ENCODE data around the gene SLC25A44. TPM values are rescaled to one million over a fixed set of nuclear protein-coding genes. Genes with fewer than 3 reads are reported as not detected.
A peak's percentile ranks its signal among the peaks of the same experiment; 100 is the strongest.

Gene SLC25A44
- total RNA-seq, 1 donor from 2014 or later = 5.8 TPM

DNA sequence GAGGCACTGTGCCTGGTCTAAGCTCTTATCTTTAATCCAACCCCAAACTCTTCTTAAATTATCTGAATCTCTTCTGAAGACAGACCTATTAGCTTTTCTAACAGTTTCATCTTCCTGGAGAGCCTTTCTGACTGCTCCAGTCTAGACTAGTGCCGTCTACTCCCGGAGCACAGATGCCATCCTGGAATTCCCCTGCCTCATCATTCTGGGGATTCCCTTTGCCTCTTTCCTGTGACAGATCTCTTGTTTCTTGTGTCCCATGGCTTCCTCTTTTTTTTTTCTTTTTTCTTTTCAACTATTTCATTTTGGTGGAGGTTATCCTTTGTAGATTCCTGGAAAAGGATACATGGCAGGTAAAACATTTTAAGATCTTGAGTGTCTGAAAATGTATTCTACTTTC is 28.8 kb upstream of the SLC25A44 start:
- FAIRE-seq (no peak), DNase-seq (ENCODE audit: low read depth) (no peak)
- Histone ChIP-seq H3K27me3 (ENCODE audit: control insufficient read depth, insufficient read depth, low read length) (no peaks in the 10 kb centered on the region), H3K36me3 (ENCODE audit: control insufficient read depth, insufficient read depth, low read length) (peaks cover 6% of the 10 kb centered on the region), H3K4me3 (ENCODE audit: low read depth, low read length) (no peak overlapping the region)
- TF ChIP-seq, protein P1, sequence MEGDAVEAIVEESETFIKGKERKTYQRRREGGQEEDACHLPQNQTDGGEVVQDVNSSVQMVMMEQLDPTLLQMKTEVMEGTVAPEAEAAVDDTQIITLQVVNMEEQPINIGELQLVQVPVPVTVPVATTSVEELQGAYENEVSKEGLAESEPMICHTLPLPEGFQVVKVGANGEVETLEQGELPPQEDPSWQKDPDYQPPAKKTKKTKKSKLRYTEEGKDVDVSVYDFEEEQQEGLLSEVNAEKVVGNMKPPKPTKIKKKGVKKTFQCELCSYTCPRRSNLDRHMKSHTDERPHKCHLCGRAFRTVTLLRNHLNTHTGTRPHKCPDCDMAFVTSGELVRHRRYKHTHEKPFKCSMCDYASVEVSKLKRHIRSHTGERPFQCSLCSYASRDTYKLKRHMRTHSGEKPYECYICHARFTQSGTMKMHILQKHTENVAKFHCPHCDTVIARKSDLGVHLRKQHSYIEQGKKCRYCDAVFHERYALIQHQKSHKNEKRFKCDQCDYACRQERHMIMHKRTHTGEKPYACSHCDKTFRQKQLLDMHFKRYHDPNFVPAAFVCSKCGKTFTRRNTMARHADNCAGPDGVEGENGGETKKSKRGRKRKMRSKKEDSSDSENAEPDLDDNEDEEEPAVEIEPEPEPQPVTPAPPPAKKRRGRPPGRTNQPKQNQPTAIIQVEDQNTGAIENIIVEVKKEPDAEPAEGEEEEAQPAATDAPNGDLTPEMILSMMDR (IDR thresholded peaks at IDR 0.05; ENCODE audit: insufficient read depth, low read length, severe bottlenecking) = no peak

DNA sequence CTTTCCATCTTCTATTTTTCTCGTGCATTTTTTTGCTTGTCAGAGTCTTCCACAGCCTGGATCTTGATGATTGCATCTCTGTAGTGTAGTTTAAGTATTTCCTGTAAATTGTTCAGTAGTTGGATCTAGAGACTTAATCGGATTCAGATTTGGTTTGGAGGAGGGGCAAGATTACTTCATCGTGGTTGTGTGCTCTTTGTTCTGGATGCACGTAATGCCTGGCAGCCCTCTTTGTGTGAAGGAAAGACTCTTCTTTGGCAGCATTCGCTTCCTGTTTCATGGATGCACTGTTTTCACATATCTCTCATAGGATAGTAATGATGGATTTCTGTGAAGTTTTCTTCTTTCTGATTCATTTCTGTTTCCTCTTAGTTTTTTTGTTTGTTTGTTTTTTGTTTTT is 26.4 kb upstream of the SLC25A44 start:
- DNase-seq (ENCODE audit: low read depth) = no peak
- Histone ChIP-seq H3K36me3 (ENCODE audit: control insufficient read depth, insufficient read depth, low read length) (peaks cover 8% of the 10 kb centered on the region), H3K27me3 (ENCODE audit: control insufficient read depth, insufficient read depth, low read length) (no peaks in the 10 kb centered on the region), H3K4me3 (ENCODE audit: low read depth, low read length) (no peak overlapping the region)
- FAIRE-seq = no peak
- TF ChIP-seq, protein P1 (IDR thresholded peaks at IDR 0.05; ENCODE audit: insufficient read depth, low read length, severe bottlenecking) = no peak

DNA sequence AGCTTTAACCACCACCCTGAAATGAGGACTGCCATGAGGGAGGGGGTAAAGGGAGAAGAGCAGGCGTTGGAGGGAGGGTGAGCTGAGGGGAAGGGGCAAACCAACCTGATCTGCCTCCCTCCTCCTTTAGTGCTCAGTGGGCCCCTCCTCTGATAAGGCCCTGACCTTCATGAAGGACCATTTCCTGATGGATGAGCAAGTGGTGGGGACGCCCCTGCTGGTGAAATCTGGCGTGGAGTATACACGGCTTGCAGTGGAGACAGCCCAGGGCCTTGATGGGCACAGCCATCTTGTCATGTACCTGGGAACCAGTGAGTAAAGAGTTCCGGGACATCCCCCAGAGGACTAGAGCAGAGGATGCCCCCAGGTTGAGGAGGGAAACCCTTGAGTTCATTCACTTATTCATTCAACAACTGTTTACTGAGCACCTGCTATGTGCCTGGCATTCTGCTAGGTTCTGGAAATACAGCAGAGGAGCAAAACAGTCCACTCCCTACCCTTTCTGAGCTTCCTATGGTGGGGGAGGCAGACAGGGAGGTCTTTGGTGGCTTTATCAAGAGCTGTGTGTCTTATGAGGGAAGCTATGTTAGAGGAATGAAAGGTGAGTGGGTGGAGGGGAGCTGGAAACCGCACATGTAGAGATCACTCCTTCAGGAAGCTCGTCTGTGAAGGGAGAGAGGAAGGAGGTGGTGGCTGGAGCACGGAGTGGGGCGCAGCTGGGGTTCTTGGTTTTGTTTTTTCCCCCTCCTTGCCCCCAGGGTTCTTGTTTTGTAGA is 21.0 kb upstream of the SLC25A44 start:
- TF ChIP-seq, protein P1 (IDR thresholded peaks at IDR 0.05; ENCODE audit: insufficient read depth, low read length, severe bottlenecking) = no peak
- Histone ChIP-seq H3K27me3 (ENCODE audit: control insufficient read depth, insufficient read depth, low read length) (no peaks in the 10 kb centered on the region), H3K36me3 (ENCODE audit: control insufficient read depth, insufficient read depth, low read length) (peaks cover 23% of the 10 kb centered on the region), H3K4me3 (ENCODE audit: low read depth, low read length) (no peak overlapping the region)
- no peak for DNase-seq (ENCODE audit: low read depth)
- FAIRE-seq = peak; percentile 18

- no peak overlapping the region for H3K4me3 ChIP-seq (ENCODE audit: low read depth, low read length)
- DNase-seq (ENCODE audit: low read depth) = no peak
- no peak for FAIRE-seq
- H3K36me3 ChIP-seq (ENCODE audit: control insufficient read depth, insufficient read depth, low read length) = peaks cover 17% of the 10 kb centered on the region
- TF ChIP-seq, protein P1 (IDR thresholded peaks at IDR 0.05; ENCODE audit: insufficient read depth, low read length, severe bottlenecking) = no peak
- H3K27me3 ChIP-seq (ENCODE audit: control insufficient read depth, insufficient read depth, low read length) = no peaks in the 10 kb centered on the region
Measured at GRCh38 chr1:156176610-156177210, 17.2 kb upstream of the SLC25A44 start.

- FAIRE-seq = no peak
- H3K36me3 ChIP-seq (ENCODE audit: control insufficient read depth, insufficient read depth, low read length) = peaks cover 12% of the 10 kb centered on the region
- no peaks in the 10 kb centered on the region for H3K27me3 ChIP-seq (ENCODE audit: control insufficient read depth, insufficient read depth, low read length)
- DNase-seq (ENCODE audit: low read depth) = no peak
- H3K4me3 ChIP-seq (ENCODE audit: low read depth, low read length) = no peak overlapping the region
- TF ChIP-seq, protein P1 (IDR thresholded peaks at IDR 0.05; ENCODE audit: insufficient read depth, low read length, severe bottlenecking) = no peak
Measured at GRCh38 chr1:156177919-156178654, 15.8 kb upstream of the SLC25A44 start.

Data from bronchial epithelial cell (primary cell).